ENCODE data around the gene OR5AP2.
"Not testable (repeated sequence)": the region's sequence is repeated elsewhere in the genome, so short reads cannot be mapped to it uniquely, and the experiment has no call there.

Gene OR5AP2

DNA sequence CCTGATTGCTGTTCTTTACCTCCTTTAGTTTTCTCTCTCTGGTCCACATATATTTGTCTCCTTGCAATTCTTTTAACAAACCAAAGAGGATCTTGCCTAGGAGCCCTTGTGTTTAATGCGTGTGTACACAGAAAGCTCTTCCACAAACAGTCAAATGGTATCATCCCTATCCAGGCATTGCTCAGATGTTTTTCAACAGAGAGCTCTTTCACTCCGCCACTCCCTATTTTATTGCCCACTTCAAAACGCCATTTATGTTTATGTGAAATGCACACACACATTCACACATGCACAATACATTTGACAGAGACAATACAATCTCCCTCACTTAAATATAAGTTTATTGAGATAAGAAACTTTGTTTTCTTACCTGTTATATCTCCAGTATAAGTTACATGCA, 4.7 kb downstream of the OR5AP2 start:
- no peak for DNase-seq
- in situ Hi-C loops (cut with HindIII; ENCODE audit: low pct_ligation_motif_present, low sequenced_read_pairs): no loop called here
- H3K27ac ChIP-seq: no peak overlapping the region
- H3K36me3 ChIP-seq (replicated peaks): no peaks in the 10 kb centered on the region
- TF ChIP-seq CTCF (IDR thresholded peaks at IDR 0.05; ENCODE audit: low read depth, low read length, missing control alignments): no peak
- H3K4me3 ChIP-seq (ENCODE audit: low read depth, low read length): no peak overlapping the region
- no peaks in the 10 kb centered on the region for H3K27me3 ChIP-seq (replicated peaks)

- no peak for DNase-seq
- H3K36me3 ChIP-seq (replicated peaks): no peaks in the 10 kb centered on the region
- H3K4me3 ChIP-seq (ENCODE audit: low read depth, low read length): no peak overlapping the region
- no peak for TF ChIP-seq CTCF (IDR thresholded peaks at IDR 0.05; ENCODE audit: low read depth, low read length, missing control alignments)
- no peak overlapping the region for H3K27ac ChIP-seq
- in situ Hi-C loops (cut with HindIII; ENCODE audit: low pct_ligation_motif_present, low sequenced_read_pairs): no loop called here
- H3K27me3 ChIP-seq (replicated peaks): no peaks in the 10 kb centered on the region
Observed at GRCh38 chr11:56636861-56637260, 5.4 kb downstream of the OR5AP2 start.

- DNase-seq: no peak
- Histone ChIP-seq H3K27me3 (replicated peaks) (no peaks in the 10 kb centered on the region), H3K27ac (no peak overlapping the region), H3K4me3 (ENCODE audit: low read depth, low read length) (no peak overlapping the region), H3K36me3 (replicated peaks) (no peaks in the 10 kb centered on the region)
- no peak for TF ChIP-seq CTCF (IDR thresholded peaks at IDR 0.05; ENCODE audit: low read depth, low read length, missing control alignments)
- in situ Hi-C loops (cut with HindIII; ENCODE audit: low pct_ligation_motif_present, low sequenced_read_pairs): no loop called here
Observed at GRCh38 chr11:56632329-56632728, 9.9 kb downstream of the OR5AP2 start.

GRCh38 chr11:56625946-56626345, 16.3 kb downstream of the OR5AP2 start:
- H3K36me3 ChIP-seq (replicated peaks): no peaks in the 10 kb centered on the region
- H3K27ac ChIP-seq: no peak overlapping the region
- H3K27me3 ChIP-seq (replicated peaks): no peaks in the 10 kb centered on the region
- in situ Hi-C loops (cut with HindIII; ENCODE audit: low pct_ligation_motif_present, low sequenced_read_pairs): no loop called here
- no peak for TF ChIP-seq CTCF (IDR thresholded peaks at IDR 0.05; ENCODE audit: low read depth, low read length, missing control alignments)
- DNase-seq: no peak
- H3K4me3 ChIP-seq (ENCODE audit: low read depth, low read length): no peak overlapping the region

DNA sequence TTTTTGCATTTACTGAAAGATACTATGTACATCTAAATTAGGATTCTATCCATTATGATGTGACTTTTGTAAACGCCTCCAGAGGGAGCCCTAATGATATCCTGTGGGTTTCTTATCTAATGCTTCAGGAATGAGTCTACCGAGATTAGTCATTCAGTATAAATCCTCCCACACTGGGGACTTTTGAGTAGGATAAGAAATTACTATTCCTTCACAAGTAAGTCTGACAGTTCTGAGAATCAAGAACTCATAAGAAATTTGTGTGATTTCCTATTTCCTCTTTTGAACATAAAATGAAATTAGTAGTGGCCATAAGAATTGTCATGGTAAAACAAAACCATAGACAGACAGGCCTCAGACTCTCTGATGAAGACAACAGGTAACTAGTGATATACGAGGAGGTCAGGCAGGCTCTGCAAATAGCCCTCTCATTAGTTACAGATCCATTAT, 17.6 kb downstream of the OR5AP2 start:
- no peak overlapping the region for H3K27ac ChIP-seq
- peak; percentile 39 for DNase-seq
- no peaks in the 10 kb centered on the region for H3K27me3 ChIP-seq (replicated peaks)
- no peak overlapping the region for H3K4me3 ChIP-seq (ENCODE audit: low read depth, low read length)
- in situ Hi-C loops (cut with HindIII; ENCODE audit: low pct_ligation_motif_present, low sequenced_read_pairs): no loop called here
- no peak for TF ChIP-seq CTCF (IDR thresholded peaks at IDR 0.05; ENCODE audit: low read depth, low read length, missing control alignments)
- H3K36me3 ChIP-seq (replicated peaks): no peaks in the 10 kb centered on the region

- no peak for DNase-seq
- Histone ChIP-seq H3K36me3 (replicated peaks) (no peaks in the 10 kb centered on the region), H3K27ac (no peak overlapping the region), H3K27me3 (replicated peaks) (no peaks in the 10 kb centered on the region), H3K4me3 (ENCODE audit: low read depth, low read length) (no peak overlapping the region)
- TF ChIP-seq CTCF (IDR thresholded peaks at IDR 0.05; ENCODE audit: low read depth, low read length, missing control alignments): no peak
- in situ Hi-C loops (cut with HindIII; ENCODE audit: low pct_ligation_motif_present, low sequenced_read_pairs): no loop called here
Observed at GRCh38 chr11:56611174-56611573, 31.1 kb downstream of the OR5AP2 start.

DNA sequence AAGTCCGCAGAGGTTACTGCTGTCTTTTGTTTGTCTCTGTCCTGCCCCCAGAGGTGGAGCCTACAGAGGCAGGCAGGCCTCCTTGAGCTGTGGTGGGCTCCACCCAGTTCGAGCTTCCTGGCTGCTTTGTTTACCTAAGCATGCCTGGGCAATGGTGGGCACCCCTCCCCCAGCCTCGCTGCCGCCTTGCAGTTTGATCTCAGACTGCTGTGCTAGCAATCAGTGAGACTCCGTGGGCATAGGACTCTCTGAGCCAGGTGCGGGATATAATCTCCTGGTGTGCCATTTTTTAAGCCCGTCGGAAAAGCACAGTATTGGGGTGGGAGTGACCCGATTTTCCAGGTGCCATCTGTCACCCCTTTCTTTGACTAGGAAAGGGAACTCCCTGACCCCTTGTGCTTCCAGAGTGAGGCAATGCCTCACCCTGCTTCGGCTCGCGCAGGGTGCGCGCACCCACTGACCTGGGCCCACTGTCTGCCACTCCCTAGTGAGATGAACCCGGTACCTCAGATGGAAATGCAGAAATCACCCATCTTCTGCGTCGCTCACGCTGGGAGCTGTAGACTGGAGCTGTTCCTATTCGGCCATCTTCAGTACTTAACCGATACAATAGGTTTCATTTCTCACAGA, 50.0 kb downstream of the OR5AP2 start:
- H3K27ac ChIP-seq; H3K27me3 ChIP-seq (replicated peaks); DNase-seq; H3K36me3 ChIP-seq (replicated peaks); in situ Hi-C loops (cut with HindIII; ENCODE audit: low pct_ligation_motif_present, low sequenced_read_pairs); H3K4me3 ChIP-seq (ENCODE audit: low read depth, low read length): not testable (repeated sequence)

Measured in brain microvascular endothelial cell (primary cell).